Esophagus muscularis mucosa (tissue), 3 donors: ENCODE data around the gene UGT1A3.

Experiments used
- CTCF ChIP-seq, 3 experiments: fragments of 200-600 bp in 2 of 3; fragments of 450-650 bp in 1 of 3; sonication (generic) in 2 of 3; IDR thresholded peaks; one replicate each; pipeline ENCODE4 v1.5.1; 2017 to 2019; ENCODE audit warnings: antibody characterized with exemption in 3 of 3, mild to moderate bottlenecking in 2 of 3, moderate library complexity in 1 of 3
- POLR2A ChIP-seq: fragments of 450-650 bp; IDR thresholded peaks from one replicate; pipeline ENCODE4 v1.6.1; 2017; ENCODE audit warnings: antibody characterized with exemption, moderate library complexity, mild to moderate bottlenecking, low read depth
- POLR2AphosphoS5 ChIP-seq, 2 donors: sonication (generic); formaldehyde crosslinking; IDR thresholded peaks; one replicate each; pipeline ENCODE4 v1.6.1; 2017; ENCODE audit warnings: antibody characterized with exemption in 2 of 2

GRCh38 chr2:233679196-233679595 lies 49.6 kb upstream of the UGT1A3 start:
- TF ChIP-seq POLR2AphosphoS5 (IDR thresholded peaks at IDR 0.05) (no peak), CTCF (IDR thresholded peaks at IDR 0.05) (no peak), POLR2A (no peak)
